HCT116 (cell line): ENCODE measurements around the gene PPWD1.
"Not testable (repeated sequence)": the region's sequence is repeated elsewhere in the genome, so short reads cannot be mapped to it uniquely, and the experiment has no call there.

Experiments used
- CBX3 ChIP-seq: IDR thresholded peaks from 2 replicates; pipeline ENCODE4 v1.6.1; 2012; ENCODE audit warnings: low read depth
- EGR1 ChIP-seq: IDR thresholded peaks from 2 replicates; pipeline ENCODE4 v1.6.1; 2012; ENCODE audit warnings: low read depth
- ELF1 ChIP-seq: IDR thresholded peaks from 2 replicates; pipeline ENCODE4 v1.6.1; 2012; ENCODE audit warnings: low read depth, borderline replicate concordance
- EZH2 ChIP-seq: fragments of 200-600 bp; sonication (generic); IDR thresholded peaks from 2 replicates; pipeline ENCODE4 v1.6.1; 2017; ENCODE audit warnings: antibody characterized with exemption, mixed run types
- EZH2phosphoT487 ChIP-seq: fragments of 200-600 bp; IDR thresholded peaks from 2 replicates; pipeline ENCODE4 v1.6.1; 2018; ENCODE audit warnings: antibody characterized with exemption, borderline replicate concordance
- JUND ChIP-seq: IDR thresholded peaks from 2 replicates; pipeline ENCODE4 v1.6.1; 2012
- POLR2A ChIP-seq: IDR thresholded peaks from 2 replicates; pipeline ENCODE4 v1.7.0; 2011; ENCODE audit warnings: borderline replicate concordance; ENCODE audit not compliant: insufficient read depth, insufficient read length; ENCODE audit errors: extremely low read depth
- POLR2AphosphoS5 ChIP-seq: IDR thresholded peaks from 2 replicates; pipeline ENCODE4 v1.6.1; 2011; ENCODE audit warnings: mild to moderate bottlenecking, low read depth, low read length, moderate library complexity
- RAD21 ChIP-seq: IDR thresholded peaks from 2 replicates; pipeline ENCODE4 v1.6.1; 2012; ENCODE audit warnings: low read depth, mild to moderate bottlenecking
- SP1 ChIP-seq: IDR thresholded peaks from 2 replicates; pipeline ENCODE4 v1.6.1; 2012; ENCODE audit warnings: low read depth
- TF ChIP-seq, protein P1 (sequence below), 3 experiments: fragments of 200-600 bp in 1 of 3; sonication (generic) in 1 of 3; IDR thresholded peaks in 2 of 3; conservative IDR thresholded peaks in 1 of 3; 2 replicates each; pipeline ENCODE4 v1.5.1; 2012 to 2017; ENCODE audit warnings: low read depth in 2 of 3, low read length in 2 of 3, antibody characterized with exemption in 1 of 3, borderline replicate concordance in 1 of 3, control low read depth in 1 of 3, mild to moderate bottlenecking in 1 of 3, mixed read lengths in 1 of 3, mixed run types in 1 of 3, moderate library complexity in 1 of 3; ENCODE audit not compliant: insufficient read depth in 1 of 3
- TF ChIP-seq, protein P2 (sequence below): IDR thresholded peaks from 2 replicates; pipeline ENCODE4 v1.6.1; 2012; ENCODE audit warnings: low read depth
- TF ChIP-seq, protein P3 (sequence below): IDR thresholded peaks from 2 replicates; pipeline ENCODE4 v1.6.1; 2012
- TF ChIP-seq, protein P4 (sequence below): IDR thresholded peaks from 2 replicates; pipeline ENCODE4 v1.6.1; 2011; ENCODE audit warnings: mild to moderate bottlenecking, low read length, moderate library complexity; ENCODE audit not compliant: insufficient replicate concordance; ENCODE audit errors: extremely low read depth

DNA sequence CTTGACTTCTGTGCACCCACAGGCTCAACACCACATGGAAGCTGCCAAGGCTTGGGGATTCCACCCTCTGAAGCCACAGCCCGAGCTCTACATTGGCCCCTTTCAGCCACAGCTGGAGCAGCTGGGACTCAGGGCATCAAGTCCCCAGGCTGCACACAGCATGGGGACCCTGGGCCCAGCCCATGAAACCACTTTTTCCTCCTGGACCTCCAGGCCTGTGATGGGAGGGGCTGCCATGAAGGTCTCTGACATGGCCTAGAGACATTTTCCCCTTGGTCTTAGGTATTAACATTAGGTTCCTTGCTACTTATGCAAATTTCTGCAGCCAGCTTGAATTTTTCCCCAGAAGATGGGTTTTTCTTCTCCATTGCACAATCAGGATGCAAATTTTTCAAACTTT is 38.7 kb downstream of the PPWD1 start:
- TF ChIP-seq, protein P1, sequence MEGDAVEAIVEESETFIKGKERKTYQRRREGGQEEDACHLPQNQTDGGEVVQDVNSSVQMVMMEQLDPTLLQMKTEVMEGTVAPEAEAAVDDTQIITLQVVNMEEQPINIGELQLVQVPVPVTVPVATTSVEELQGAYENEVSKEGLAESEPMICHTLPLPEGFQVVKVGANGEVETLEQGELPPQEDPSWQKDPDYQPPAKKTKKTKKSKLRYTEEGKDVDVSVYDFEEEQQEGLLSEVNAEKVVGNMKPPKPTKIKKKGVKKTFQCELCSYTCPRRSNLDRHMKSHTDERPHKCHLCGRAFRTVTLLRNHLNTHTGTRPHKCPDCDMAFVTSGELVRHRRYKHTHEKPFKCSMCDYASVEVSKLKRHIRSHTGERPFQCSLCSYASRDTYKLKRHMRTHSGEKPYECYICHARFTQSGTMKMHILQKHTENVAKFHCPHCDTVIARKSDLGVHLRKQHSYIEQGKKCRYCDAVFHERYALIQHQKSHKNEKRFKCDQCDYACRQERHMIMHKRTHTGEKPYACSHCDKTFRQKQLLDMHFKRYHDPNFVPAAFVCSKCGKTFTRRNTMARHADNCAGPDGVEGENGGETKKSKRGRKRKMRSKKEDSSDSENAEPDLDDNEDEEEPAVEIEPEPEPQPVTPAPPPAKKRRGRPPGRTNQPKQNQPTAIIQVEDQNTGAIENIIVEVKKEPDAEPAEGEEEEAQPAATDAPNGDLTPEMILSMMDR (IDR thresholded peaks at IDR 0.05 in 2 of 3, conservative IDR thresholded peaks at IDR 0.05 in 1 of 3; ENCODE audit: borderline replicate concordance in 1 of 3, insufficient read depth in 1 of 3, low read depth in 2 of 3, low read length in 2 of 3): not testable (repeated sequence)
- TF ChIP-seq POLR2AphosphoS5, EZH2phosphoT487, POLR2A, RAD21, CBX3, EZH2, SP1, EGR1, JUND, ELF1: not testable (repeated sequence)
- TF ChIP-seq, protein P2, sequence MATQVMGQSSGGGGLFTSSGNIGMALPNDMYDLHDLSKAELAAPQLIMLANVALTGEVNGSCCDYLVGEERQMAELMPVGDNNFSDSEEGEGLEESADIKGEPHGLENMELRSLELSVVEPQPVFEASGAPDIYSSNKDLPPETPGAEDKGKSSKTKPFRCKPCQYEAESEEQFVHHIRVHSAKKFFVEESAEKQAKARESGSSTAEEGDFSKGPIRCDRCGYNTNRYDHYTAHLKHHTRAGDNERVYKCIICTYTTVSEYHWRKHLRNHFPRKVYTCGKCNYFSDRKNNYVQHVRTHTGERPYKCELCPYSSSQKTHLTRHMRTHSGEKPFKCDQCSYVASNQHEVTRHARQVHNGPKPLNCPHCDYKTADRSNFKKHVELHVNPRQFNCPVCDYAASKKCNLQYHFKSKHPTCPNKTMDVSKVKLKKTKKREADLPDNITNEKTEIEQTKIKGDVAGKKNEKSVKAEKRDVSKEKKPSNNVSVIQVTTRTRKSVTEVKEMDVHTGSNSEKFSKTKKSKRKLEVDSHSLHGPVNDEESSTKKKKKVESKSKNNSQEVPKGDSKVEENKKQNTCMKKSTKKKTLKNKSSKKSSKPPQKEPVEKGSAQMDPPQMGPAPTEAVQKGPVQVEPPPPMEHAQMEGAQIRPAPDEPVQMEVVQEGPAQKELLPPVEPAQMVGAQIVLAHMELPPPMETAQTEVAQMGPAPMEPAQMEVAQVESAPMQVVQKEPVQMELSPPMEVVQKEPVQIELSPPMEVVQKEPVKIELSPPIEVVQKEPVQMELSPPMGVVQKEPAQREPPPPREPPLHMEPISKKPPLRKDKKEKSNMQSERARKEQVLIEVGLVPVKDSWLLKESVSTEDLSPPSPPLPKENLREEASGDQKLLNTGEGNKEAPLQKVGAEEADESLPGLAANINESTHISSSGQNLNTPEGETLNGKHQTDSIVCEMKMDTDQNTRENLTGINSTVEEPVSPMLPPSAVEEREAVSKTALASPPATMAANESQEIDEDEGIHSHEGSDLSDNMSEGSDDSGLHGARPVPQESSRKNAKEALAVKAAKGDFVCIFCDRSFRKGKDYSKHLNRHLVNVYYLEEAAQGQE: not testable (repeated sequence)
- TF ChIP-seq, protein P3, sequence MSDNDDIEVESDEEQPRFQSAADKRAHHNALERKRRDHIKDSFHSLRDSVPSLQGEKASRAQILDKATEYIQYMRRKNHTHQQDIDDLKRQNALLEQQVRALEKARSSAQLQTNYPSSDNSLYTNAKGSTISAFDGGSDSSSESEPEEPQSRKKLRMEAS: not testable (repeated sequence)
- TF ChIP-seq, protein P4, sequence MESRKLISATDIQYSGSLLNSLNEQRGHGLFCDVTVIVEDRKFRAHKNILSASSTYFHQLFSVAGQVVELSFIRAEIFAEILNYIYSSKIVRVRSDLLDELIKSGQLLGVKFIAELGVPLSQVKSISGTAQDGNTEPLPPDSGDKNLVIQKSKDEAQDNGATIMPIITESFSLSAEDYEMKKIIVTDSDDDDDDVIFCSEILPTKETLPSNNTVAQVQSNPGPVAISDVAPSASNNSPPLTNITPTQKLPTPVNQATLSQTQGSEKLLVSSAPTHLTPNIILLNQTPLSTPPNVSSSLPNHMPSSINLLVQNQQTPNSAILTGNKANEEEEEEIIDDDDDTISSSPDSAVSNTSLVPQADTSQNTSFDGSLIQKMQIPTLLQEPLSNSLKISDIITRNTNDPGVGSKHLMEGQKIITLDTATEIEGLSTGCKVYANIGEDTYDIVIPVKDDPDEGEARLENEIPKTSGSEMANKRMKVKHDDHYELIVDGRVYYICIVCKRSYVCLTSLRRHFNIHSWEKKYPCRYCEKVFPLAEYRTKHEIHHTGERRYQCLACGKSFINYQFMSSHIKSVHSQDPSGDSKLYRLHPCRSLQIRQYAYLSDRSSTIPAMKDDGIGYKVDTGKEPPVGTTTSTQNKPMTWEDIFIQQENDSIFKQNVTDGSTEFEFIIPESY: not testable (repeated sequence)
